ENCODE measurements around the gene TRIM38. TPM values are rescaled to one million over a fixed set of nuclear protein-coding genes. Genes with fewer than 3 reads are reported as not detected.

The TRIM38 gene
- total RNA-seq, 1 donor from 2014 or later = 8.1 TPM

- peak overlapping the region; percentile 52 to 77 for H3K4me3 ChIP-seq
- H3K9me3 ChIP-seq = no peaks in the 10 kb centered on the region
- TF ChIP-seq POLR2A (IDR thresholded peaks at IDR 0.05) (peak in 1 of 2 donors; percentile 16), CTCF (IDR thresholded peaks at IDR 0.05) (peak; percentile 58 to 82 (median 68)), POLR2AphosphoS5 (IDR thresholded peaks at IDR 0.05; ENCODE audit: insufficient read depth in 1 of 2, low read depth in 1 of 2) (peak in 1 of 2 donors; percentile 72)
- no peaks in the 10 kb centered on the region for H3K36me3 ChIP-seq
- H3K27ac ChIP-seq = peak overlapping the region; percentile 84
- peaks cover 10% of the 10 kb centered on the region for H3K4me1 ChIP-seq
- intact Hi-C loops (cut with DNase I) = loop anchor here (10.0 kb wide), 3 partner anchors 259 to 1109 kb away; partner anchors contain the start of gene HMGN4
- no peaks in the 10 kb centered on the region for H3K27me3 ChIP-seq
- DNase-seq (ENCODE audit: extremely low spot score in 2 of 2) = peak in 1 of 2 donors; percentile 96
Observed at GRCh38 chr6:26025894-26026832, 63.6 kb downstream of the TRIM38 start.

GRCh38 chr6:26026833-26027490 is 64.4 kb downstream of the TRIM38 start:
- Histone ChIP-seq H3K9me3 (no peaks in the 10 kb centered on the region), H3K36me3 (no peaks in the 10 kb centered on the region), H3K27ac (peak overlapping the region; percentile 84), H3K4me1 (peaks cover 14% of the 10 kb centered on the region), H3K27me3 (no peaks in the 10 kb centered on the region), H3K4me3 (peak overlapping the region; percentile 52 to 77)
- peak in 1 of 2 donors; percentile 98 for DNase-seq (ENCODE audit: extremely low spot score in 2 of 2)
- peak; percentile 97 to 100 for TF ChIP-seq POLR2AphosphoS5 (IDR thresholded peaks at IDR 0.05; ENCODE audit: insufficient read depth in 1 of 2, low read depth in 1 of 2)
- peak; percentile 20 to 94 for TF ChIP-seq POLR2A (IDR thresholded peaks at IDR 0.05)
- no peak for TF ChIP-seq CTCF (IDR thresholded peaks at IDR 0.05)
- intact Hi-C loops (cut with DNase I) = loop anchor here (10.0 kb wide), 3 partner anchors 258 to 1108 kb away; partner anchors contain the start of gene HMGN4

DNA sequence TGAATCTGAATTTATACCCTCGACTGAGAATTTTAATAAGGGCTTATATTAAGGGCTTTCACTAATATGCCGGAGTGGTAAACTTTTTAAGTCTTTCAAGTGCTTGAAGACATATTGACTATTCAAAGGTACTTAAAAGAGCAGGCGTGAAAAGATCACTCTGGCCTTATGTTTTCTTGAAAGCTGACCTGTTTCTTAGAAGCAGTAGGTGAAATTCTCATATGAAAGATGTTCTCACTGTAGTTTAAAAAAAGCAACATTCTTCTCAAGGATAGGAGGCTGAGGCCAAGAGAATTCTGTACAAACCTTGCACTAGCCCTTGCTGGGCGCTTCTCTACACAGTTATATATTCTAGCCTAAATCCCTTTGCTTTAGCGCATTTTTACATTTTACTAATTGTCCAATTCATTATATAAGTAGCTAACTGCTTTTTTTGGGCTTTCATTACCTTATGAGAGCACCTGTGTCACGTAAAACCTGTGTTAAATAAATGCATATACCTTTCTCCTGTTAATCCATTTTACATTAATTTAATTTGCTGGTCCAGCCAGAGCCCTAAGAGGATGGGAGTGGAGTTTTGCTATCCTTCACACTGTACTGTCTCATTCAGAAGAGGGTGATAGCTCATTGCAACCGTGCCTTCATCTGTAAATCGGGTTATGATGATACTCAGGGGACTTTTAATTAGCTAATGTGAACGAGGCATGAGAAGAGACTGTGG is 65.0 kb downstream of the TRIM38 start:
- DNase-seq (ENCODE audit: extremely low spot score in 2 of 2) = no peak
- no peaks in the 10 kb centered on the region for H3K27me3 ChIP-seq
- TF ChIP-seq POLR2A (IDR thresholded peaks at IDR 0.05) (no peak), POLR2AphosphoS5 (IDR thresholded peaks at IDR 0.05; ENCODE audit: insufficient read depth in 1 of 2, low read depth in 1 of 2) (peak in 1 of 2 donors; percentile 6), CTCF (IDR thresholded peaks at IDR 0.05) (no peak)
- H3K36me3 ChIP-seq = no peaks in the 10 kb centered on the region
- H3K4me3 ChIP-seq = peak overlapping the region; percentile 52 to 77
- peaks cover 18% of the 10 kb centered on the region for H3K4me1 ChIP-seq
- H3K27ac ChIP-seq = peak overlapping the region; percentile 84
- H3K9me3 ChIP-seq = no peaks in the 10 kb centered on the region
- intact Hi-C loops (cut with DNase I) = loop anchor here (10.0 kb wide), 3 partner anchors 257 to 1107 kb away; partner anchors contain the start of gene HMGN4

DNA sequence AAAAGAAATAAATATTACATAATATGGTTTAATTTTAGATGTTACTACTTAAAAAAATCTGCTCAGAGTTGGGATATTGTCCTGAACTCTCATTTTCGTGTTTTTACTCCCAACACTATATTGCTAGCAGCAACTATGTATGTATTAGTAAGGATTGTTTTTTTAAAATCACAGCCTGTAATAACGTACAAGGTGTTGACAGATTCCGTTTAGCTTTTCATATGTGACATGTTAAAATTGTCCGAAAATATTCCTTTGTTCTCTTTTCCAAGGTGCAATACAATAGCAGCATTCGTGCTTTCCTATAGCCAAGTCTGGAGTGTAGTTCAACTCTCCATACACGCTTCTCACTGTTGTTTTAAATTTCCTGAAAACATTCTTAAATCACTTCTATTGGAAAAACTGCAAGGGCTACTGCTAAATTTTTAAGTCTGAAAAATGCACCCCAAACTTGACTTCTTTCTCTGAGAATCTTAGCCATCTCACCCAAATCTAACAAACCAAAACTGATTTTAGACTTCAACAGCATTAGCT is 65.7 kb downstream of the TRIM38 start:
- peaks cover 23% of the 10 kb centered on the region for H3K4me1 ChIP-seq
- H3K27ac ChIP-seq = no peak overlapping the region
- H3K36me3 ChIP-seq = no peaks in the 10 kb centered on the region
- intact Hi-C loops (cut with DNase I) = loop anchor here (10.0 kb wide), 3 partner anchors 257 to 1107 kb away; partner anchors contain the start of gene HMGN4
- no peak for DNase-seq (ENCODE audit: extremely low spot score in 2 of 2)
- H3K4me3 ChIP-seq = no peak overlapping the region
- no peaks in the 10 kb centered on the region for H3K9me3 ChIP-seq
- TF ChIP-seq CTCF (IDR thresholded peaks at IDR 0.05) (no peak), POLR2A (IDR thresholded peaks at IDR 0.05) (no peak), POLR2AphosphoS5 (IDR thresholded peaks at IDR 0.05; ENCODE audit: insufficient read depth in 1 of 2, low read depth in 1 of 2) (no peak)
- H3K27me3 ChIP-seq = no peaks in the 10 kb centered on the region
